Measurements from ENCODE around the gene ACO2.
"Not testable (repeated sequence)": the region's sequence is repeated elsewhere in the genome, so short reads cannot be mapped to it uniquely, and the experiment has no call there.

Gene ACO2

DNA sequence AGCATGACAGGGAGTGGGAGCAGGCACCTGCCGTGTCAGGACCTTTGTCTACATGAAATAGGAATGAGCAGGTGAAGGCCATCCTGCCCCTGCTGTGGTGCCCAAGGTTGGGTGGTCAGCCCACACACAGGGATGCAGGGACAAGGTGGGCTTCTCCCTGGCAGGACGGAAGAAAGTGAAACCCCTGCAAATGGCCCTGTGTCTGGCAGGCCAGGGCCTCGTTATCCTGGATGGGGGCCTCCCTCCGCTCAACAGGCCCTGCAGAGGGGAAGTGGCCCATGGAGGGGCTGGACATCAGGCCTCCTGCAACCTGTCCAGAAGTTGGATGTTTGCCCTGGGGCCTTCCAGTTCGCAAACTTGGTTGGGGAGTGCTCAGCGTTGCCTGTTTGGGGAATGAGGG lies 37.3 kb upstream of the ACO2 start:
- no peaks in the 10 kb centered on the region for H3K4me1 ChIP-seq (ENCODE audit: insufficient read depth, poor library complexity, severe bottlenecking)
- peaks cover 18% of the 10 kb centered on the region for H3K36me3 ChIP-seq (ENCODE audit: low read depth)
- H3K4me3 ChIP-seq (ENCODE audit: severe bottlenecking), result no peak overlapping the region
- H3K27ac ChIP-seq (ENCODE audit: poor library complexity, severe bottlenecking), result no peak overlapping the region
- H3K27me3 ChIP-seq (ENCODE audit: insufficient read depth, poor library complexity, severe bottlenecking), result no peaks in the 10 kb centered on the region
- no peaks in the 10 kb centered on the region for H3K9me3 ChIP-seq (ENCODE audit: severe bottlenecking)
- TF ChIP-seq, protein P1, sequence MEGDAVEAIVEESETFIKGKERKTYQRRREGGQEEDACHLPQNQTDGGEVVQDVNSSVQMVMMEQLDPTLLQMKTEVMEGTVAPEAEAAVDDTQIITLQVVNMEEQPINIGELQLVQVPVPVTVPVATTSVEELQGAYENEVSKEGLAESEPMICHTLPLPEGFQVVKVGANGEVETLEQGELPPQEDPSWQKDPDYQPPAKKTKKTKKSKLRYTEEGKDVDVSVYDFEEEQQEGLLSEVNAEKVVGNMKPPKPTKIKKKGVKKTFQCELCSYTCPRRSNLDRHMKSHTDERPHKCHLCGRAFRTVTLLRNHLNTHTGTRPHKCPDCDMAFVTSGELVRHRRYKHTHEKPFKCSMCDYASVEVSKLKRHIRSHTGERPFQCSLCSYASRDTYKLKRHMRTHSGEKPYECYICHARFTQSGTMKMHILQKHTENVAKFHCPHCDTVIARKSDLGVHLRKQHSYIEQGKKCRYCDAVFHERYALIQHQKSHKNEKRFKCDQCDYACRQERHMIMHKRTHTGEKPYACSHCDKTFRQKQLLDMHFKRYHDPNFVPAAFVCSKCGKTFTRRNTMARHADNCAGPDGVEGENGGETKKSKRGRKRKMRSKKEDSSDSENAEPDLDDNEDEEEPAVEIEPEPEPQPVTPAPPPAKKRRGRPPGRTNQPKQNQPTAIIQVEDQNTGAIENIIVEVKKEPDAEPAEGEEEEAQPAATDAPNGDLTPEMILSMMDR (IDR thresholded peaks at IDR 0.05; ENCODE audit: poor library complexity, severe bottlenecking), result no peak
- DNase-seq (ENCODE audit: low spot score) (no peak), ATAC-seq (ENCODE audit: low read depth) (no peak)

DNA sequence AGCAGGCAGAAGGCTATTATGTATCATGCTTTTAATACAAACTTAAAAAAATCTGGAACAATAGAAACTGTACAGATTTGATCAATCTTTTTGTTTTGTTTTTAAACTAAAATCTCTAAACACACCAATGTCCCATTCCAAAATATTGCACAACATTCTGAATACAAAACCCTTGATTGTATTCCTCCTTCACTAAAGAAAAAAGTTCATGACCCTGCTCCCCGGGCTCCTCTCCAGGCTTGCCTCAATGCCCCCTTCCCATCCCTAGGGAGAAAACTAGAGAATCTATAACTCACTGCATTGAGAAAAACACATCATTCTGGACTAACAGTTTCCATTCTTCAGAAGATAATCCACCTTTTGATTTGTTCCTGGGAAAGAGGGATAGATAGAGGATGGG lies 35.4 kb upstream of the ACO2 start:
- not testable (repeated sequence) for H3K4me1 ChIP-seq (ENCODE audit: insufficient read depth, poor library complexity, severe bottlenecking); ATAC-seq (ENCODE audit: low read depth); H3K4me3 ChIP-seq (ENCODE audit: severe bottlenecking); DNase-seq (ENCODE audit: low spot score); H3K27ac ChIP-seq (ENCODE audit: poor library complexity, severe bottlenecking); H3K9me3 ChIP-seq (ENCODE audit: severe bottlenecking); H3K27me3 ChIP-seq (ENCODE audit: insufficient read depth, poor library complexity, severe bottlenecking)
- peaks cover 31% of the 10 kb centered on the region for H3K36me3 ChIP-seq (ENCODE audit: low read depth)

DNA sequence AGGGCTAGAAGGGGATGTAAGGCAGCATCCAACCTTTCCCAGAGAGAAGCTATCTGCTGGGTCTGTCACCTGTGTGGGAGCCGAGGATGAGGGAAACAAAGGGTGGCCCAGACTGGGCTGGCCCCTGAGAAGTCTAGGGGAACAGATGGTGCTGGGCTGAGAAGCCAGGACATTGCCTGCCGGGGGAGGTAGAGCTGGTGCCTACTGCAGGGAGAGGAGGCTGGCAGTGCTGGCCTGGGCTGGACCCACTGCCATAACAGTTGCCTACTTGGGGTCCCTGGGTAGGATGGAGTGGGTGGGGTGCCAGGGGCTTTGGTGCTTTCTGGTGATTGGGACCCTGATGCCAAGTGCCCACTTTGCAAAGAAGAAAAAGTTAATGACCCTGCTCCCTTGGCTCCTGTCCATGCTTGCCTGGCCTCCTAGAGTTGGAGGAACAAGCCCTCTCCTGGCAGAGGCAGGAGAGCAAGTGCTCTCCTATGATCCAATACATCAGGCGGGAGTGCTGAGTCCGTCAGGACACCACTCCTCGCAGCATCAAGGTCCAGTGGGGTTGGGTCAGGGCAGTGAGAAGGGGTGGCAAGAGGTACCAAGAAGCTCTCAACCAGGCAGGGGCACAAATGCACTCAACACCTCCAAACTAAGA lies 34.4 kb upstream of the ACO2 start:
- not testable (repeated sequence) for ATAC-seq (ENCODE audit: low read depth); H3K9me3 ChIP-seq (ENCODE audit: severe bottlenecking); H3K4me3 ChIP-seq (ENCODE audit: severe bottlenecking); H3K27me3 ChIP-seq (ENCODE audit: insufficient read depth, poor library complexity, severe bottlenecking); H3K4me1 ChIP-seq (ENCODE audit: insufficient read depth, poor library complexity, severe bottlenecking); H3K27ac ChIP-seq (ENCODE audit: poor library complexity, severe bottlenecking); DNase-seq (ENCODE audit: low spot score)
- peaks cover 41% of the 10 kb centered on the region for H3K36me3 ChIP-seq (ENCODE audit: low read depth)

DNA sequence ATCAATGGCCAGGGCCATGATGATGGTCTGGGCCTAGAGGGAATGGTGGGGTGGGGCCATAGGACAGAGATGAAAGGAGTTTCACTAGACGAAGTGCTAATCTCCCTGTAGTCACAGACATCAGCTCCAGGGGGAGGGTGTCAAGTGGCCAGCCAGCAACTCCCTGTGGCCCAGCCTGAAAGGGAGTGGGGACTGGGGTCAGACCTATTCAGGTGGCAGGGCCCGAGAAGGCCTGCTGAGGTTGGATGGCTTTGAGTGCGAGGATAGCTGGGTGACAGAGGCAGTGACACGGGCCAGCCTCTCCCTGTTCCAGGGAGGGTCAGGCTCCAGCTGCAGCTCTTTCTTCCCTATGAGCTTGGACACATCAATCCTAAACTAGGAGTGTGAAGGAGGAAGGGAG lies 33.4 kb upstream of the ACO2 start:
- Histone ChIP-seq H3K27me3 (ENCODE audit: insufficient read depth, poor library complexity, severe bottlenecking) (no peaks in the 10 kb centered on the region), H3K4me3 (ENCODE audit: severe bottlenecking) (no peak overlapping the region), H3K9me3 (ENCODE audit: severe bottlenecking) (no peaks in the 10 kb centered on the region), H3K27ac (ENCODE audit: poor library complexity, severe bottlenecking) (no peak overlapping the region), H3K36me3 (ENCODE audit: low read depth) (peaks cover 52% of the 10 kb centered on the region), H3K4me1 (ENCODE audit: insufficient read depth, poor library complexity, severe bottlenecking) (no peaks in the 10 kb centered on the region)
- no peak for DNase-seq (ENCODE audit: low spot score)
- TF ChIP-seq, protein P1 (IDR thresholded peaks at IDR 0.05; ENCODE audit: poor library complexity, severe bottlenecking), result no peak
- ATAC-seq (ENCODE audit: low read depth), result no peak

DNA sequence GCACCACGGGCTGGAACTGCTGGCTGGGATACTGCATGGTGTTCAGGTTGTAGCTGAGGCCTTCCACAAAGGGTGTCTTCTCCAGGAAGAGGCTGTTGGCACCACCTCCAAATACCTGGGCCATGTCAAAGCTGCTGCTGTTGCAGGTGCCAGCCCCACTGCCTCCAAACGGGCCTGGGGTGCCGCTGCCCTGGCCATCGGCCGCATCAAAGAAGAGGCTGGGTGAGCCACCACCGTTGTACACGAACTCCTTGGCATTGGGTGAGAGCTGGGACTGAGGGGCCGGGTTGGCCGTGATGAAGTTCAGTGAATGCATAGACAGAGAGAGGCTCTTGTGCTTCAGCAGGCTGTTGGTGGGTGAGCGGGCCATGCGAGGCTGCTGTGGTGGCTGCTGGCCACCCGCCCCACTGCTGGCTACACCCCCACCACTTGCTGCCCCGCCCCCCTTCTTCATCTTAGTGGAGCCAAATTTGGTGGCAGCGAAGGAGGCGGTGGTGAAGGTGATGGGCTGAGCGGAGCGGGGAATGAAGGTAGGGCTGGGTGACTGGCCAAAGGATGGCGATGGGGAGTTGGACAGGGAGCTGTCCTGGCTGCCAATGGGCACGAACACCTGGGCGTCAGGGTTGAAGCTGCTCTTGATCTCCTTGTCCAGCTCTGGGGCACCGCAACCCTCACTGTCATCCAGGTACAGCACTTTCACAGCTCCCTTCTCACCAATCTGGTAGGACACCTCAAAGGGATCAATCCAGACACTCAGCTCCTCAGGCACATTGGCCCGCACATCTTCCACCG lies 32.4 kb upstream of the ACO2 start:
- Histone ChIP-seq H3K4me1 (ENCODE audit: insufficient read depth, poor library complexity, severe bottlenecking) (no peaks in the 10 kb centered on the region), H3K9me3 (ENCODE audit: severe bottlenecking) (no peaks in the 10 kb centered on the region), H3K27me3 (ENCODE audit: insufficient read depth, poor library complexity, severe bottlenecking) (no peaks in the 10 kb centered on the region), H3K36me3 (ENCODE audit: low read depth) (peaks cover 60% of the 10 kb centered on the region), H3K4me3 (ENCODE audit: severe bottlenecking) (no peak overlapping the region), H3K27ac (ENCODE audit: poor library complexity, severe bottlenecking) (no peak overlapping the region)
- TF ChIP-seq, protein P1 (IDR thresholded peaks at IDR 0.05; ENCODE audit: poor library complexity, severe bottlenecking), result no peak
- no peak for ATAC-seq (ENCODE audit: low read depth)
- DNase-seq (ENCODE audit: low spot score), result no peak

DNA sequence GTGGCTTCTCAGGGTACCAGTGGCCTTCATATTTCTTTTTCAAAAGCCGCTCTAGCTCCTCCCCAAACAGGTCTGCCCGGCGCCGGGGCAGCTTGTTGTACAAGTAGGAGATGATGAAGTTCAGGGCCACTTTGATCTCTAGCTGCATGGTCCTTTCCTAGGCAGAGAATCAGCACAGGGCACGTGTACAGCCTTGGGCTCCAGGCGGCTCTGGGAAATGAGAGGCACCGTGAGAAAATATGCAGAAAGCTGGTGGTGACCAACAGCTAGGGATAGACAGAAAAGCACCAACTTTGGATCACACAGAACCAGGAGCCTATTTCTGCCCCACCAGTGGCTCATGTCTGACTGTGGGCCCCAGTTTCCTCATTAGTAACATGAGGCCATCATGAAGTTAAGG lies 31.7 kb upstream of the ACO2 start:
- Histone ChIP-seq H3K4me3 (ENCODE audit: severe bottlenecking) (no peak overlapping the region), H3K36me3 (ENCODE audit: low read depth) (peaks cover 62% of the 10 kb centered on the region)
- no peak for ATAC-seq (ENCODE audit: low read depth)

DNA sequence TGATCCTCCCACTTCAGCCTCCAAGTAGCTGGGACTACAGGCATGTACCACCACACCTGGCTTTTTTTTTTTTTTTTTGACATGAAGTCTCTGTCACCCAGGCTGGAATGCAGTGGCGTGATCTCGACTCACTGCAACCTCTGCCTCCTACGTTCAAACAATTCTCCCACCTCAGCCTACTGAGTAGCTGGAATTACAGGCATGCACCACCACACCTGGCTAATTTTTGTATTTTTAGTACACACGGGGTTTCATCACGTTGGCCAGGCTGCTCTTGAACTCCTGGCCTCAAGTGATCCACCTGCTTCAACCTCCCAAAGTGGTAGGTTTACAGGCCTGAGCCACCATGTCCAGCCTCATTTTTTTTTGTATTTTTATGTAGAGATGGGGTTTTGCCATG lies 28.4 kb upstream of the ACO2 start:
- not testable (repeated sequence) for H3K4me3 ChIP-seq (ENCODE audit: severe bottlenecking); H3K27me3 ChIP-seq (ENCODE audit: insufficient read depth, poor library complexity, severe bottlenecking); ATAC-seq (ENCODE audit: low read depth); DNase-seq (ENCODE audit: low spot score); H3K9me3 ChIP-seq (ENCODE audit: severe bottlenecking); H3K27ac ChIP-seq (ENCODE audit: poor library complexity, severe bottlenecking); H3K4me1 ChIP-seq (ENCODE audit: insufficient read depth, poor library complexity, severe bottlenecking)
- peaks cover 67% of the 10 kb centered on the region for H3K36me3 ChIP-seq (ENCODE audit: low read depth)

More for the DNA sequence above, 31.7 kb upstream of the ACO2 start:
- DNase-seq (ENCODE audit: low spot score), result no peak
- no peaks in the 10 kb centered on the region for H3K27me3 ChIP-seq (ENCODE audit: insufficient read depth, poor library complexity, severe bottlenecking)
- H3K4me1 ChIP-seq (ENCODE audit: insufficient read depth, poor library complexity, severe bottlenecking), result no peaks in the 10 kb centered on the region
- TF ChIP-seq, protein P1 (IDR thresholded peaks at IDR 0.05; ENCODE audit: poor library complexity, severe bottlenecking), result no peak
- H3K9me3 ChIP-seq (ENCODE audit: severe bottlenecking), result no peaks in the 10 kb centered on the region
- H3K27ac ChIP-seq (ENCODE audit: poor library complexity, severe bottlenecking), result no peak overlapping the region
